Thyroid gland (tissue), 4 donors: ENCODE data around the gene ZFAND3. TPM values are rescaled to one million over a fixed set of nuclear protein-coding genes. Genes with fewer than 3 reads are reported as not detected.
A peak's percentile ranks its signal among the peaks of the same experiment; 100 is the strongest.

Source experiments
- DNase-seq, 2 donors: peaks; one replicate each; pipeline ENCODE4 v3.0.0-alpha.2; 2019
- H3K27ac ChIP-seq, 3 donors: fragments of 200-600 bp; sonication (generic); 1 replicate in 2 of 3; 2 replicates in 1 of 3; pipeline ENCODE4 v1.5.1; 2016 to 2019; ENCODE audit warnings: mild to moderate bottlenecking in 1 of 3, moderate library complexity in 1 of 3
- H3K27me3 ChIP-seq: fragments of 200-600 bp; sonication (generic); one replicate; pipeline ENCODE4 v1.5.1; 2019
- H3K36me3 ChIP-seq, 2 donors: fragments of 200-600 bp; sonication (generic); one replicate each; pipeline ENCODE4 v1.5.1; 2016 to 2019
- H3K4me1 ChIP-seq, 2 donors: fragments of 200-600 bp; sonication (generic); one replicate each; pipeline ENCODE4 v1.5.1; 2017 to 2019
- H3K4me3 ChIP-seq, 3 donors: fragments of 200-600 bp; sonication (generic); replicated peaks in 1 of 3; 1 replicate in 2 of 3; 2 replicates in 1 of 3; pipeline ENCODE4 v1.5.1; 2016; ENCODE audit warnings: mild to moderate bottlenecking in 1 of 3
- H3K9me3 ChIP-seq: fragments of 200-600 bp; sonication (generic); one replicate; pipeline ENCODE4 v1.5.1; 2017
- CTCF ChIP-seq, 6 experiments: fragments of 200-600 bp in 3 of 6; fragments of 450-650 bp in 3 of 6; sonication (generic) in 3 of 6; IDR thresholded peaks; one replicate each; pipeline ENCODE4 v1.5.1; 2016 to 2019; ENCODE audit warnings: antibody characterized with exemption in 6 of 6, mild to moderate bottlenecking in 2 of 6, inconsistent platforms in 1 of 6, moderate library complexity in 1 of 6
- POLR2A ChIP-seq, 2 donors: fragments of 450-650 bp; IDR thresholded peaks; one replicate each; pipeline ENCODE4 v1.6.1; 2017; ENCODE audit warnings: antibody characterized with exemption in 2 of 2, mild to moderate bottlenecking in 2 of 2, moderate library complexity in 1 of 2
- WGBS, 2 donors: methylation state at CpG; one replicate each; pipeline ENCODE4 v1.1.5; 2017; 5-methylcytosine and 5-hydroxymethylcytosine counted together
- intact Hi-C: fragments of 100-400 bp; cut with DNase I; formaldehyde crosslinking; loops from one replicate; pipeline ENCODE4 v1.15.1; 2023
- total RNA-seq, 4 donors: library from RNA; depleted of rRNA; stranded (reverse); fragments of >200 nt; gene quantifications; one replicate each; pipeline ENCODE4 v1.2.3, GENCODE V29; 2016

The ZFAND3 gene
- total RNA-seq, 4 donors from 2014 or later = 41.3 to 57.7 (median 55.9) TPM

DNA sequence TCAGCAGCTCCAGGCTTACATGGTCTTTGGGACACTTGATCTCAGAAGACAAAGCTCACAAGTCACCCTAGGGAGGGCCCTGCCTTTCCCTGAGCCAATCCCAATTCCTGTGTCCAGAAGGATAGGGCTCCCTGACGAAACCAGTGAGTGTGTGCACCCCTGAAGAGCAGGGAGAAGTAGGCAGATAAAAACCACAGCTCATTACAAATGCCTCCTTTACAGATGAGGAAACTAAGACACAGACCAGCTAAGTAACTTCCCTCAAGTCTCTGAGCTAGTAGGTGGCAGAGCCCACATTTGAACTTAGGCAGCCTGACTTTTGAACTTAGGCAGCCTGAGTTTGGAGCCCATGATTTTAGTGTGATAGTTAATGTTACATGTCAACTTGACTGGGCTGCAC, 6.7 kb upstream of the ZFAND3 start:
- Histone ChIP-seq H3K9me3 (no peaks in the 10 kb centered on the region), H3K27ac (no peak overlapping the region), H3K4me1 (peaks cover 26 to 31% of the 10 kb centered on the region in 2 donors), H3K4me3 (no peak overlapping the region), H3K36me3 (no peaks in the 10 kb centered on the region), H3K27me3 (no peaks in the 10 kb centered on the region)
- intact Hi-C loops = no loop called here
- 82 to 100% methylated on average over 1 of the region's 1 CpG for WGBS, 2 donors
- TF ChIP-seq CTCF (IDR thresholded peaks at IDR 0.05) = no peak
- no peak for TF ChIP-seq POLR2A (IDR thresholded peaks at IDR 0.05)
- no peak for DNase-seq

GRCh38 chr6:37814374-37814773, 5.2 kb upstream of the ZFAND3 start:
- TF ChIP-seq POLR2A (IDR thresholded peaks at IDR 0.05) (no peak), CTCF (IDR thresholded peaks at IDR 0.05) (no peak)
- H3K27me3 ChIP-seq = no peaks in the 10 kb centered on the region
- 30 to 46% methylated on average over 6 of the region's 6 CpGs for WGBS, 2 donors
- H3K36me3 ChIP-seq = no peaks in the 10 kb centered on the region
- H3K9me3 ChIP-seq = no peaks in the 10 kb centered on the region
- H3K27ac ChIP-seq = peak overlapping the region; percentile 23 to 76 (median 44)
- DNase-seq = peak; percentile 18 to 33
- intact Hi-C loops = no loop called here
- no peak overlapping the region for H3K4me3 ChIP-seq
- peaks cover 21 to 26% of the 10 kb centered on the region in 2 donors for H3K4me1 ChIP-seq

GRCh38 chr6:37816599-37817375, 2.7 kb upstream of the ZFAND3 start:
- intact Hi-C loops = no loop called here
- H3K36me3 ChIP-seq = no peaks in the 10 kb centered on the region

DNA sequence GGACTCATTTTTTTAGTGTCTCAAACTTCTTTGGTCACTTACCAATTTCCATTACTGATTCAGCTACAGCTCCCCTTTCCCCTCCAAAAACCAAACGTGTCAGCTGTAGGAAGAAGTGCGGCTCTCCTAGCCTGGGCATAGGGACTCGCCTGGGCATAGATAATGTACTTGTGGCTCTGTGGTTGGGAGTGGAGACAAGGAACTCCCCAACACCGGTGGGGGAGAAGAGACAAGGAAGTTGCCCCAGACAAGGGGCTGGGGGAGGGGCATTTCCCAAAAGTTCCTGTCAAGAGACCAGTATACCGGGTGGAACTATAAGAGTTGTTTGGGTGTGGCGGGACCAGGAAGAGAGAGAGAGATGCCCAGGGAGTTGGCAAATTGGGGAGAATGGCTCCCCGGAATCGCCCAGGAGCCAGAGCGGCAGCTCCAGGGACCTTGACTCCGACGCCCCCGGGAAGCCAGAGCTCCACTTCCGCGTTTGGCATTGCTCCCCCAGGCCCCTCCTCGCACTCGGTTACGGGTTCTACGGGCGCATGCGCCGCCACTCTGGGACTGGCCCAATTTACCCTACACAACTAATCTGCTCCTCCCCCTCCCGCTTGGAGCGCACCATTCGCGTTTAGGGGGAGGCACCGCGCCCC, 871 bp upstream of the ZFAND3 start:
- peak; percentile 96 for DNase-seq
- Histone ChIP-seq H3K27me3 (no peaks in the 10 kb centered on the region), H3K27ac (peak overlapping the region; percentile 95 to 99 (median 97)), H3K4me3 (peak overlapping the region; percentile 4 to 85 (median 62)), H3K4me1 (peaks cover 48 to 50% of the 10 kb centered on the region in 2 donors), H3K9me3 (no peaks in the 10 kb centered on the region), H3K36me3 (no peaks in the 10 kb centered on the region)
- intact Hi-C loops = no loop called here
- TF ChIP-seq CTCF (IDR thresholded peaks at IDR 0.05) = no peak
- peak; percentile 80 to 85 for TF ChIP-seq POLR2A (IDR thresholded peaks at IDR 0.05)
- 0% methylated on average over 11 to 27 of the region's 27 CpGs for WGBS, 2 donors

More at GRCh38 chr6:37816599-37817375, 2.7 kb upstream of the ZFAND3 start:
- Histone ChIP-seq H3K4me1 (peaks cover 29 to 32% of the 10 kb centered on the region in 2 donors), H3K4me3 (no peak overlapping the region), H3K27ac (no peak overlapping the region), H3K9me3 (no peaks in the 10 kb centered on the region), H3K27me3 (no peaks in the 10 kb centered on the region)
- WGBS, 2 donors = 88 to 89% methylated on average over 7 of the region's 7 CpGs
- no peak for TF ChIP-seq POLR2A (IDR thresholded peaks at IDR 0.05)
- TF ChIP-seq CTCF (IDR thresholded peaks at IDR 0.05) = no peak
- DNase-seq = no peak
